MM.1S (cell line): Measurements from ENCODE around the gene TEAD4.

ENCODE experiments used
- DNase-seq: peaks from one replicate; pipeline ENCODE4 v3.0.0-alpha.2; 2015
- H2AFZ ChIP-seq: fragments of 300-600 bp; sonication (generic); 2 replicates; pipeline ENCODE4 v1.6.0; 2016; ENCODE audit warnings: antibody characterized with exemption, low read length
- H3F3A ChIP-seq: fragments of 300-600 bp; sonication (generic); 2 replicates; pipeline ENCODE4 v1.6.1; 2016; ENCODE audit warnings: mild to moderate bottlenecking, antibody characterized with exemption, low read length, moderate library complexity, mixed read lengths; ENCODE audit not compliant: insufficient read depth
- H3K27ac ChIP-seq: fragments of 300-600 bp; sonication (generic); 2 replicates; pipeline ENCODE4 v1.5.1; 2016; ENCODE audit warnings: mild to moderate bottlenecking, low read length
- H3K27me3 ChIP-seq: fragments of 300-600 bp; sonication (generic); replicated peaks from 2 replicates; pipeline ENCODE4 v1.6.0; 2016; ENCODE audit warnings: low read length; ENCODE audit not compliant: insufficient read depth
- H3K36me3 ChIP-seq: fragments of 300-600 bp; sonication (generic); replicated peaks from 2 replicates; pipeline ENCODE4 v1.6.1; 2016; ENCODE audit warnings: mild to moderate bottlenecking, low read length, mixed read lengths; ENCODE audit not compliant: insufficient read depth
- H3K4me1 ChIP-seq: fragments of 300-600 bp; sonication (generic); 2 replicates; pipeline ENCODE4 v1.6.1; 2016; ENCODE audit warnings: low read length, mixed read lengths
- H3K4me2 ChIP-seq: fragments of 300-600 bp; sonication (generic); 2 replicates; pipeline ENCODE4 v1.6.0; 2016; ENCODE audit warnings: low read depth, low read length
- H3K4me3 ChIP-seq: fragments of 300-600 bp; sonication (generic); 2 replicates; pipeline ENCODE4 v1.5.1; 2016; ENCODE audit warnings: low read length, mixed read lengths
- H3K79me2 ChIP-seq: fragments of 300-600 bp; sonication (generic); 2 replicates; pipeline ENCODE4 v1.6.1; 2016; ENCODE audit warnings: mixed run types, low read length, mixed read lengths
- H3K9ac ChIP-seq: fragments of 300-600 bp; sonication (generic); 2 replicates; pipeline ENCODE4 v1.6.1; 2016; ENCODE audit warnings: low read length, mixed read lengths
- H3K9me2 ChIP-seq: fragments of 300-600 bp; sonication (generic); replicated peaks from 2 replicates; pipeline ENCODE4 v1.6.1; 2016; ENCODE audit warnings: mild to moderate bottlenecking, low read length, mixed read lengths; ENCODE audit not compliant: insufficient read depth
- H3K9me3 ChIP-seq: fragments of 300-600 bp; sonication (generic); replicated peaks from 2 replicates; pipeline ENCODE4 v1.6.1; 2016; ENCODE audit warnings: mild to moderate bottlenecking, low read length, mixed read lengths; ENCODE audit not compliant: insufficient read depth
- H4K20me1 ChIP-seq: fragments of 300-600 bp; sonication (generic); 2 replicates; pipeline ENCODE4 v1.6.1; 2016; ENCODE audit warnings: mild to moderate bottlenecking, low read length, moderate library complexity, mixed read lengths; ENCODE audit not compliant: insufficient read depth
- CTCF ChIP-seq: fragments of 300-600 bp; sonication (generic); IDR thresholded peaks from 2 replicates; pipeline ENCODE4 v1.5.1; 2016; ENCODE audit warnings: antibody characterized with exemption, low read length, mixed read lengths
- EZH2 ChIP-seq: fragments of 300-600 bp; sonication (generic); optimal IDR thresholded peaks from 2 replicates; pipeline ENCODE3; 2017; ENCODE audit warnings: low read depth, mild to moderate bottlenecking, antibody characterized with exemption, low read length, mixed read lengths
- EZH2phosphoT487 ChIP-seq: fragments of 300-600 bp; sonication (generic); IDR thresholded peaks from 2 replicates; pipeline ENCODE4 v1.6.1; 2018; ENCODE audit warnings: antibody characterized with exemption, low read length

The TEAD4 gene

DNA sequence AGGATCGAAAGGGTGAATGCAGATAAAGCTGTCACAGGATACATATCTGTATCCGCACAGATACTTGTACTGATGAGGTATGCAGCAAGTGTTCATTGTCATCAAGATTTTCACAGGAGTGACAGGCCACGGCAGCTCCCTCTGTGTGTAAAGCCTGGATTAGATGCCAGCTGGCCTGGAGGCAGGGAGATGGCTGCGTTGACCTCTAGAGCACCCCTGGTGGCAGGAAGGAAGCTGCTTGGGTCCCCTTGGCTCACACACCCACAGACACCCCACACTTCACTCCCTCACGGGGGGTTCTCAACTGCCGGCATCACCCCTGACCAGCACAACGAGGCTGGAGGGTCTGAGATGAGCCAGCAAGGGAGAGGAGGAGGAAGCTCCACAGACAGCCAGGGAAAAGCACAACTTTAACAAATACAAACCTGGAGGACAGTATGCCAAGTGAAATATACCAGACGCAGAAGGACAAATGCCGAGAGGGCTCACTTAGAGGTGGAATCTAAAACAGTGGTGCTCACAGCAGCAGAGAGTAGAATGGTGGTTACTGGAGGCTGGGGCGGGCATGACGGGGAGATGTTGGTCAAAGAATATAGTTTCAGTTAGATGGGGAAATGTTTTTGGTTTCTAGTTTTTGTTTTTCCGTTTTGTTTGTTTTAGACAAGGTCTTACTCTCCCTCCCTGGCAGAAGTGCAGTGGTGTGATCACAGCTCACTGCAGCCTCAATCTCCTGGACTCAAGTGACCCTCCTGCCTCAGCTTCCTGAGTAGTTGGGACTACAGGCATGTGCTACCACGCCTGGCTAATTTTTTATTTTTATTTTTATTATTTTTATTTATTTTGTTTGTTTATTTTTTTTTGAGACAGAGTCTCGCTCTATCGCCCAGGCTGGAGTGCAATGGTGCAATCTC, 45.7 kb downstream of the TEAD4 start:
- peak; percentile 9 for DNase-seq
- Histone ChIP-seq H3K9me2 (no peaks in the 10 kb centered on the region), H2AFZ (0 out of 2 replicates have a peak overlapping the region, but pooled peaks have one; percentile 30), H3K27ac (peak overlapping the region; percentile 31; the same call in 1 of the 2 replicates), H3K9ac (no peak overlapping the region), H3K9me3 (no peaks in the 10 kb centered on the region), H3K36me3 (no peaks in the 10 kb centered on the region), H3K4me3 (no peak overlapping the region), H4K20me1 (no peaks in the 10 kb centered on the region), H3K79me2 (no peaks in the 10 kb centered on the region), H3F3A (no peaks in the 10 kb centered on the region), H3K27me3 (no peaks in the 10 kb centered on the region), H3K4me2 (peak overlapping the region; percentile 43; the same call in 1 of the 2 replicates), H3K4me1 (0 out of 2 replicates have a peak, but pooled peaks cover 4% of the 10 kb centered on the region)
- peak; percentile 42 for TF ChIP-seq CTCF
- TF ChIP-seq EZH2: no peak

GRCh38 chr12:3005736-3006135, 46.5 kb downstream of the TEAD4 start:
- no peak overlapping the region for H3K4me2 ChIP-seq
- no peaks in the 10 kb centered on the region for H3K9me2 ChIP-seq
- no peak overlapping the region for H3K27ac ChIP-seq
- no peaks in the 10 kb centered on the region for H3K27me3 ChIP-seq
- H3K4me3 ChIP-seq: no peak overlapping the region
- DNase-seq: no peak
- no peaks in the 10 kb centered on the region for H3K9me3 ChIP-seq
- H4K20me1 ChIP-seq: no peaks in the 10 kb centered on the region
- no peaks in the 10 kb centered on the region for H3K79me2 ChIP-seq
- 0 out of 2 replicates have a peak, but pooled peaks cover 4% of the 10 kb centered on the region for H3K4me1 ChIP-seq
- no peak overlapping the region for H3K9ac ChIP-seq
- TF ChIP-seq CTCF: no peak
- TF ChIP-seq EZH2: no peak
- no peak for TF ChIP-seq EZH2phosphoT487
- H3K36me3 ChIP-seq: no peaks in the 10 kb centered on the region
- no peak overlapping the region for H2AFZ ChIP-seq
- no peaks in the 10 kb centered on the region for H3F3A ChIP-seq

DNA sequence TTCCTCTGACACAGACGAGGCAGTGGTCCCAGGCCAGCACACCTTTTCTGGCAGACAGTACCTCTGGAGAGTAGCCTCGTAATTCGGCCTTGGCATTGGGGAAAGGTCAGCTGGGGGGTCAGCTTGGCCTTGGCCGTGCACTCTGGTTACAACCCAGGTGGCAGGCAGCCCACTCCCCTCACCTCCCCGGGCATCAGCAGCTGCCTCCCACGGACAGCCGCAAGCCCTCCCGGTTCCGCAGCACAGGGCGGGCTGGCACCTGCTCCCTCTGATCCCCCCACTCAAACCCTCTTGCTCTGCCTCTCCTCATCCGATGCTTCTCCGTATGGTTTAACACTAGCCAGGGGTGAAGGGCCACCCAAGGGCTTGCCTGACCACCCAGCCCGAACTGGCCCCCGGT, 50.6 kb downstream of the TEAD4 start:
- no peak overlapping the region for H3K4me3 ChIP-seq
- no peaks in the 10 kb centered on the region for H3K36me3 ChIP-seq
- no peak for DNase-seq
- no peaks in the 10 kb centered on the region for H3F3A ChIP-seq
- no peaks in the 10 kb centered on the region for H3K9me3 ChIP-seq
- H3K9ac ChIP-seq: no peak overlapping the region
- TF ChIP-seq EZH2phosphoT487 (no peak), CTCF (no peak), EZH2 (no peak)
- H3K79me2 ChIP-seq: no peaks in the 10 kb centered on the region
- no peak overlapping the region for H3K4me2 ChIP-seq
- no peaks in the 10 kb centered on the region for H4K20me1 ChIP-seq
- no peaks in the 10 kb centered on the region for H3K9me2 ChIP-seq
- no peaks in the 10 kb centered on the region for H3K27me3 ChIP-seq
- 0 out of 2 replicates have a peak, but pooled peaks cover 2% of the 10 kb centered on the region for H3K4me1 ChIP-seq
- no peak overlapping the region for H2AFZ ChIP-seq
- no peak overlapping the region for H3K27ac ChIP-seq
